Measurements from ENCODE around the gene NAB1.
"Not testable (repeated sequence)": the region's sequence is repeated elsewhere in the genome, so short reads cannot be mapped to it uniquely, and the experiment has no call there.

Gene NAB1, protein sequence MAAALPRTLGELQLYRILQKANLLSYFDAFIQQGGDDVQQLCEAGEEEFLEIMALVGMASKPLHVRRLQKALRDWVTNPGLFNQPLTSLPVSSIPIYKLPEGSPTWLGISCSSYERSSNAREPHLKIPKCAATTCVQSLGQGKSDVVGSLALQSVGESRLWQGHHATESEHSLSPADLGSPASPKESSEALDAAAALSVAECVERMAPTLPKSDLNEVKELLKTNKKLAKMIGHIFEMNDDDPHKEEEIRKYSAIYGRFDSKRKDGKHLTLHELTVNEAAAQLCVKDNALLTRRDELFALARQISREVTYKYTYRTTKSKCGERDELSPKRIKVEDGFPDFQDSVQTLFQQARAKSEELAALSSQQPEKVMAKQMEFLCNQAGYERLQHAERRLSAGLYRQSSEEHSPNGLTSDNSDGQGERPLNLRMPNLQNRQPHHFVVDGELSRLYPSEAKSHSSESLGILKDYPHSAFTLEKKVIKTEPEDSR

DNA sequence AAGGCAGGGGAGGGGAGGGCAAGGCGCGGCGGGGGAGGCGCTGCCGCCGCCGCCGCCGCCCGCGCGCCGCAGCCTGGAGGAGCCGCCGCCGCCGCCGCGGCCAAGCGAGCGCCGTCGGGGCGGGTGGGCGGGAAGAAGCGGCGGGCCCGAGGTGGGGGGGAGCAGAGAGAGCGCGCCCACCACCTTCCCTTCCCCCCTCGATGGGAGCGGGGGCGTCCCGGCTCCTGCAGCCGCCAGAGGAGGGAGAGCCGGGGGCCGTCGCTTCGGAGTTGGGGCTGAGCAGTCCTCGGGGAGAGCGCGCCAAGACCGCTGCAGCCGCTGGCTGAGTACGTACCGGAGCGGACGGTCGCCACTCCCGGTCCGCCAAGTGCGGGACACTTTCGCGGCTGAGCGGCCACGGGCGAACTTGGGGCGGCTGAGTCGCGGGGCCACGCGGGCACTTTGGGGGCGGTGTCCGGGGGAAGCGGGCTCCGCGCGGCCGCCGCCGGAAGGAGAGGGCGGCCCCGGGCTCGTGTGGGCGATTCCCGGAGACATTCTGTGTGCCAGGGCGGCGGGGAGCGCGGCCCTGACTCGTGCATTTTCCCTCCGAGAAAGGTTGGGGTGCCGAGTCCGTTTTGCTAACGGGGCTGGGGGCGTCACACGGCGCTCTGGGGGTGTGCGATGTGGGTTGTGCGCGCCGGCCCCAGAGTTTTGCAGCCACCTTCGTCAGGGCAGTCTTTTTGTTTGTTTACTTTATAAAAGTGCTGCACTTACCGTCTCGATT is at the start of gene NAB1:
Gene NAB1, plus strand, starts transcription at position 49 of the 763 bp plus-strand sequence. CDS start 10,094 bp downstream, outside the sequence.
- DNase-seq (ENCODE audit: low spot score), result peak; percentile 53

DNA sequence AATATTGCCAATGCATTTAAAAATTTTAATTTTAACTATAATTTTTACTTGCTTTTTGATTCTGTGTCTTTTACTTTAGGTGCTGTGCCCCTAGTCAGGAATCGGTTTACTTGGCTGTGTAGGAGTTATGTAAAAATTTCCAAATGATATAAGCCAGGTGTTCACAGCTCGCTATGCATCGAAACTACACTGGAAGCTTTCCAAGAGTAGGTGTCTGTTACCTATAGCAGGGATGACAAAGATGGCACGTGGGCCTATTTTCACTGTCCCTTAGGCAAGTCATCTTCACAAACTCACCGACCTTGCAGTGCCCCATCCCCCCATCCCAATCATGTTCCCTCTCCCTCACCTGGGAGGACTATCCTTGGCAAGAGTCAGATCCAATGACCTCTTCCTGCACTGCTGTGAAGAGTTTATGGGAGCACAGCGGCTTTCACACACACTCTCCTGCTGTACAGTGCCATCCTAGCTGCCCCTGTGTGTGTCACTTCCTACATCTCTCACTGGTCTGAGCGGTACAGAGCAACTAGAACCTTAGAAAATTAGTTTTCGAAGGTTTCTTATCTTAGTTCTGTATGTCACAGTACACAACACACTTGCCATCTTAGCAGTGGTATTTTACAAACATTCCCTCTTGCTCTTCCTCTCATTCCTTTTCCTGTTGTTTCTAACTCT is 49.2 kb upstream of the NAB1 start:
- DNase-seq (ENCODE audit: low spot score), result peak; percentile 53

DNA sequence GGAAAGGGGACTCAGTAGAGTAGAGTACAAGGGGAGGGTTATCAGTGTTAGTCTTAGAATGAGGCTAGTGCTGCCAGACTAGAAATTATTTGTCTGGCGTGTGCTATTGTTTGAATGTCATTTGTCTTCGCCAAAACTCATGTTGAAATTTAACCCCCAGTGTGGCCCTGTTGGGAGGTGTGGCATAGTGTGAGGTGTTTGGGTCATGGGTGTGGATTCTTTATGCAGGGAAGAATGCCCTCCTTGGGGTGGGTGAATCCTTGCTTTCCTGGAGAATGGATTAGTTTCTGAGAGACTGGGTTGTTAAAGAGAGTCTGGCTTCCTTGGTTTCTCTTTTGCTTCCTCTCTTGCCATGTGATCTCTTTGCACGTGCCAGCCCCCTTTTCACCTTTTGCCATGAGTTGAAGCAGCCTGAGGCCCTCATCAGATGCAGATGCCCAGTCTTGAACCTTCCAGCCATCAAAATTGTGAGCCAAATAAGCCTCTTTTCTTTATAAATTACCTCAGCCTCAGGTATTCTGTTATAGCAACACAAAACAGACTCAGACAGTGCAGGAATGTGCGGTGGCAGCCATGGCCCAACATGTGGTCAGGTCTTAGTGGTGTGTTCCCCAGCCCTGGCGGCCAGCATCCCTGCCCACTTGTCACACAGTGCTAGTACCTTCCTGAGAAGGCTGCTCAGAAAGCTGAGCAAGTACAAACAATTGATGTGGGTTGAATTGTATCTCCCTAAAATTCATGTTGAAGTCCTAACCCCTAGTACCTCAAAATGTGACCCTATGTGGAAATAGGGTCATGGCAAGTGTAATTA is 48.4 kb upstream of the NAB1 start:
- DNase-seq (ENCODE audit: low spot score), result no peak

DNA sequence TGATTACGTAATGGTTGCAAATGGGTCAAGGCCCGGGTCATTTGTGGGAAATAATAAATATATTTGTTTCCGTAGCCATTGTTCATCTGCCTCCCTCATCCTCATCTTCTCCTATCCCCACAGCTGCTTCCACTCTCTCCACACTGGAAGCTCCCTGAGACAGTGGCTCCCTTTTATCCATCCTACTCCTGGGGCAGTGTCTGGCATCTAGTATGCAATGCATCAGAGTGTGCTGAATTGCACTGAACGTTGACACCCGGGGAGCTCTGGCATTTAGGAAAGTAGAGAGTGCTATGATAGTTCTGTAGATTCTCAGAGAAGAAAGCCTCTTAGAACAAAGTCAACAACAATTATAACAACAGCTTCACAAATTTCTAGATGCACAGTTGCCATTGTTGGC is 45.5 kb upstream of the NAB1 start:
- peak; percentile 57 for DNase-seq (ENCODE audit: low spot score)

DNA sequence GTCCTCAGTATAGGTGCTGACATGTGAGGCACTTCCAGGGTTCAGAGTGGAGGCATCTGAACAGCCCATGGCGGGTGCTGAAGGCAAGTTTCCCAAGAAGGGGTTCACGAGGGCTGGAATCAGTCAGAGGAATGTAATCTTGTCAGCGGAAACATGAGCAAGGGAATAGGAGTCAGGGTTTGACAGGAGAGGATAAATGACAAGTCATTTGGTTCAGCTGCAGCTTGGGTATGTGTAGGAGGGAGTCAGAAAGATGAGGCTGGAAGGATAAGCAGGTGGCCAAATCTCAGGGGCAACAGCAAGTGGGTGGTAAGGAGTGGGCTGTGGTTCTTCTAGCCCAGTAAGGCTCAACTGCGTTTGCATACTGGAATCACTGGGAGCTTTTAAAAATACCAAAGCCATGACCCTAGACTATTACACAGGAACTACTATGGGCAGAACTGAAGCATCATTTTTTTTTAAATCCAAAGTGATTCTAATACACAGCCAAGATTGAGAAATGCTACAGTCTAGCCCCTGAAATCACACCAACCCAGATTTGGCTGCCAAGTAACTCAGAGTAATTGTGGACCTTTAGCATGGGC is 41.8 kb upstream of the NAB1 start:
- peak; percentile 100 for DNase-seq (ENCODE audit: low spot score)

DNA sequence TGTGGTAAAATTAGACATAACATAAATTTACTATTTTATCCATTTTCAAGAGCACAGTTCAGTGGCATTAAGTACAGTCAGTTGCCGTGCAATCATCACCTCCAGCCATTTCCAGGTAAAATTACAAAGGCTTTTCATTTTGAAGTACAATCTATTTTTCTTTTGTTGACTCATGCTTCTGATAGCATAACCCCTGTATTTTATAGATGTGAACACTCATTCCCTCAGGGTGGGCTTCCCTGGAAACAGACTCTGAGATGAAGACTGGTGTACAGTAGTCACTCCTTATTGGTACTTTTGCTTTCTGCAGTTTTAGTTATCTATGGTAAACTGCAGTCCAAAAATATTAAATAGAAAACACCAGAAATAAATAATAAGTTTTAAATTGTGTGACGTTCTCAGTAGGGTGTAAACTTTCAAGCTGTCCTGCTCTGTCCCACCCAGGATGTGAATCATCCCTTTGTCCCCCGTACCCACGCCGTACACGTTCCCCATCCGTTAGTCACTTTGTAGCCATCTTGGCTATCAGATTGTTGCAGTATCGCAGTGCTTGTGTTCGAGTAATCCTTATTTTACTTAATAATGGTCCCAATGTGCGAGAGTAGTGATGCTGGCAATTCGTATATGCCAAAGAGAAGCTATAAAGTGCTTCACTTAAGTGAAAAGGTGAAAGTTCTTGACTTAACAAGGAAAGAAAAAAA is 41.1 kb upstream of the NAB1 start:
- peak; percentile 96 for DNase-seq (ENCODE audit: low spot score)

DNA sequence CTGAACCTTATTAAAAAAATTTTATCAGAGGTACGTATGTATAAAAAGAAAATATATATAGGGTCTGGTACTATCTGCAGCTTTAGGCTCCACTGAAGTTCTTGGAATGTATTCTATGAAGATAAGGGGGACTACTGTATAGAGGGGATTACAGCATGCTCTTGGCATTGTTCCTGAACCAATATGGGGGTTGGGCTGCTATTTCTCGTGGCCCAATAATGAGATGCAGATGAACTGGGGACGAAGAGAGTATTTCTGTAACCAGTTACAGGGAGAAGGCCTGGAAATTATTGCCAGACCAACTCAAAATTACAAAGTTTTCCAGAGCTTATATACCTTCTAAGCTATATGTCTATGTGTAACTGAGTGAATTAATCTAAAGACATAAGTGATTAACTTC is 40.0 kb upstream of the NAB1 start:
- DNase-seq (ENCODE audit: low spot score), result not testable (repeated sequence)

DNA sequence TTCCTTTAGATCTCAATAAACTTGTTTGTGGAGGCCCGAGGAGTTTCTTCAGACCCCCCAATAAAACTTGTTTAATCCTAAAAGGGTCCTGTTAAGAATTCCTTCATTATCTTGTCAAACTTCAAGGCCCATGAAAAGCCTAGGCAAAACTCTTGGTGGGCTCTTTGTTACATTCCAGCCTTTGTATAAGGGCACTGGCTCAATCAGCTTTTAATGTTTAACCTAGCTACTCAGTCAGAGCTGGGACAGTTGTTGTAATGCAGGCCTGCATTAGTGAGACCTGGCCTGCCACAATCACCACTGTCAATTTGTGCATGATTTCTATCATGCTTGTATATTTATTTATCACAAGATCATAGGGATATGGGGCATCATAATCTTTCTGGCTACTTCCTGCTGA is 39.5 kb upstream of the NAB1 start:
- DNase-seq (ENCODE audit: low spot score), result not testable (repeated sequence)

DNA sequence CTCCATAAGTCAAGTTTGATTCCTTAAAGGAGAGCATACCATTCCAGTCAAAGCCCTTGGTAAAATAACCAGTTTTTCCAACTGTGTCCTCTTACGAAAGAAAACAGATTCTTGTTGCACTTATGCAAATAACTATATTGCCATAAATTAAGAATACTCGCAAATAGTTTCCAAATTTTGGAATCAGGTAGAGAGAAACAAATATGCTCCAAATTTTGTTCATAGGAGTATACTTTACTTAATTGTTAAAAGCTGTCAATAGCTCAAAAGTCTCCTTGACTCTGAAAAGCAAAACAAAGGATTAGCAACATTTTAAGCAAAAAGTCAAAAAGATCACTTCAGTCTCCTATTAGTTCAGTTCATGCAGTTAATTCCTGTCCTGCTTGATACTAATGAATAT is 38.4 kb upstream of the NAB1 start:
- DNase-seq (ENCODE audit: low spot score), result not testable (repeated sequence)

DNA sequence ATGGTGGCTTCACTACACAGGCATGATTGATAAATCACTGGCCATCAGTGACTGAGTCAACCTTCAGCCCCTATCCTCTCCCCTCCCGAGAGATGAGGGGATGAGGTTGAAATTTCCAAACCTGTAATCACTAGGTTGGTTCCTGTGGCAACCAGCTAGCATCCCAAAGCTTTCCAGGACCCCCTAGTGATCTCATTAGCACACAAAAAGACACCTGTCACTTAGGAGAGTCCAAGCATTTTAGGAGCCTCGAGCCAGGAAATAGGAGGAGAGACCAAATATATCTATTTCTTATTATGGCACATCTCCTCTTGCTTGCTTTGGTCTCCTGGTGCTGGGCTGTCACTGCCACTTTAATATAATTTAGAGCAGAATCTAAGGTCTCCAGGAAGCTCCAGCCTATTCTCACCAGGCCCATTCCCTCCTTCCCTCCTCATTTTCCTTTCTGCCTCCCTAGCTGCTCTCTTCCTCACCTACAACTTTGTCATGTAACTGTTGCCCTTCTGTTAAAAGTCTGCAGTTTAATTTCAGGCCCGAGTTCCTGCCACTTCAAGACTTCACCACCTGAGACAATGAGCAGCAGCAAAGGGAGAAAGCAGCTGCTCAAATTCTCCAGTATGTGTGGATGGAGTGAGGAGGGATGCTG is 33.2 kb upstream of the NAB1 start:
- no peak for DNase-seq (ENCODE audit: low spot score)

DNA sequence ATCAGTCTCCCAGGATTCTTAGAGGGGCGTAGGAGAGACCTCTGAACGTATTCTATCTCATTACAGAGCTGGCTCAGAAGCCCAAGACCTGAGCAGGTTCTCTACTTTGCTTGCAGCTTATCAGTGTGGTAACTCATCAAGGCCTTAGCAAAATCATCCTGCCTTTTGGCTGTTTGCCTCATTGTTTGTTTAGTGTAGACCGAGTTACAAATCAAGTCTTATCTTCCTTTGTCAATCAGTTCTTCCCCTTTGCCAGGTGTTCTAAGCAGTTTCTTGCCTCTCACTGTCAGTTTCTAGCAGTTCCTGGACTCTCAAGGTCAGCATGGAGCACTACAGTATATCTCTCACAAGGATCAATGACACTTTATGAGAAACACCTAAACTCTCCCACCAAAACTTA is 30.9 kb upstream of the NAB1 start:
- no peak for DNase-seq (ENCODE audit: low spot score)

DNA sequence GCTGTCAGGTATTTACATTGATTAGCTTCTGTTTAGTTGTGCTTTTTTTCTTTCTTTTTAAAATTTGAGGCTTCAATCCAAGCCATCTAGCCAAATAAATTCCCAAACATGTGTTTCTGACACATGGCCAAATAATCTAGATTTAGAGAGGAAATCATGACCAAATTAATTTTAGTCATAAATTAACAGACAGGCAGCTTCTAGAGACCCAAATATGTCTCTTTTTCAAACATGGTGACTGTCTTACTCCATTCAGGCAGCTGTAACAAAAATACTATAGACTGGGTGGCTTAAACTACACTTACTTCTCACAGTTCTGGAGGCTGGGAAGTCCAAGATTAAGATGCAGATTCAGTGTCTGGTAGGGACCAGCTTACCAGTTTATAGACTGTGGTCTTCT is 23.2 kb upstream of the NAB1 start:
- DNase-seq (ENCODE audit: low spot score), result no peak

DNA sequence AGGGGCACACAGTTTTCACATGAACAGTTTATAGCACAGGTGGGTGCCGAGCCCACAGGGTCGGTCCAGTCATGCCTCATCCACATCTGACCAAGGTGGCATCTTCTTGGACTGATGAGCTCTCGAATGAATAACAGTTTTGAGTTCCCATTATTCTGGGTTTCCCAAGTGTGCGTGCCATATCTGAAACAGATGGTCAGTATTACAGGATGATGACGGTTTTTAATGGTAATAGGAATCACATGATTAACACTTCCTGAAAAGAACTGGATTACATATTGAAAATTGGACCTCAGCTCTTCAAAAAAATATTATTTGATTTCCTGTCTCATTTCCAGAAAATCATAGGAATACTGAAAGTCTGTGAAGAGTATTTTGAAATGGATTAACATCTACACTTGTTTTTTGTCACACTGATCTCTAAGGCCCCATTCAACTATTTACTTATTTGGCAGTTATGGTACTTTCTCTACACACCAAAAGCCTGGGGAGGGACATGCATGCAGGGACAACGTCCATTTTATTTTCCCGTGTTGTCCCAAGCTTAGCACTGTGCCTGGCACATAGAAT is 22.2 kb upstream of the NAB1 start:
- no peak for DNase-seq (ENCODE audit: low spot score)

DNA sequence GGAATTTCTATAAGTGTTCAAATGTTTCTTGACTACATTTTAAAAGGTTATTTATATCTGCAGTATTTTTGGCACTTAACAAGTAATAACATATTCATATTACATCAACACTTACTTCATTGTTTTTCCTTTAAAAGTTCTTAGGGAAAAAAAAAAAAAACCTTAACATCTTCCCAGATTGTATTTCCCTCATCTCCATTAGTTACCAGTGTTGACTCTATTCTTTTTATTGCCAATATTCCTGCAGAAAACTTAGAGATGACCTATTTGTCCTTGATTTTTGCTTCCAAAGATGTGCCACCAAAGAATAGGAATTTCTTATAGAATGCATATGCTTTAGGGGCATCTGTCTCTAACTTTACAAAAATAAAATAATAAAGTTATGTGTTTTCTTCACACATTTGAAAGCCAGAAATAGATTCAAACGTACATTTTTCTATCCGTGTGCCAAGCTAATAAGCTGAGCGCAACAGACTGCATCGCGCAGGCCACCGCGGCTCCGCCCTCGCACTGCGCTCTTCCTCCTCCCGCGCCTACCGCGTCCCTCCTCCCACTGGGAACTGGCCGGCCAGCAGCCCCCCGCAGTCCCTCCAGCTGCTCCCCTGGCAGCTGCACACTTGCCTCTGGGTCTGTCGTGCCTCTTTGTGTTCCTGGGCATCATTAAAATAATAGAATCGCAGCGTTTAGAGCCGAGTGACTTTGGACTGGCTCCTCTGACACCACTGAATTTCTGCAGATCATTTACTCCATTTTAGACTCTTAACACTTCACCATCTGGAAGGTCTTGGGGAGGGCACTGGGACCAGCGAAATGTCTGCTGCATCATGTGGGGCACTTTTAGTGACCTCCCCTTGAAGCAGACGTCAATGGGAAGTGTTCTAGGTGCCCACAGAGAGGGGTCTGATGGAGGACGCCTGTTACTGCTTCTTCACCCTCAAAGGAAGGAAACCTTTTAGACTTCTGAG is 21.2 kb upstream of the NAB1 start:
- no peak for DNase-seq (ENCODE audit: low spot score)

DNA sequence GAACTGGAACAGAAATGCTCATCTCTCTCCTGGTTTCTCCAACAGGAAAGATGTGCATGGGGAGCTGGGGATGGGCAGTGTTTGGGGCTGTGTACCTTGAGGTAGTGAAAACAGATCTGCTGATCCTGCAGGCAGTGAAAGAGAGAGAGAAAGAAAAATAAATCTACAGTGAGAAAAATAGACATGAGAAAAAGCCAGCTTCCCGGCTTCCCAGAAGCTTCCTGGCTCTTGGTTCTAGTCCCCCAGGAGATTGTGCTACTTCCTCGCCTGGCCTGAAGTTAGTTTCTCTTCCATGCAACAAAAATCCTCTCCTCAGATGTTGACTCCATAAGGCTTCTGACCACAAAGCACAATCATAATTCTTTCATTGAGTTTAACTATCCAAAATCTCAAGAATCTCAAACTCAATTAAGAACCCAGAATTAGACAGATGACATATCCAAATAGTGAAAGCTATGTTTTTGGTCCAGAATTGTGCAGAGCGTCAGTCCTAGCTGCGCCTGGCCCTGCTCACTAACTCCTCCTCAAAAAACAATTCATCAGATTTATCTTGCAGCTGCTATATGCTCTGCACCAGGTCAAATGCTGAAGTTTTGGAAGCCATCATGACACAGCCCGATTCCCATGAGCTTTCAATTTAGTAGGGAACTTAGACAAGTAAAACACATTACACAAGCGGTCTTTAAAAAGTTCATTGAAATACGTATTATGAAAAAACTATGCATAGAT is 20.1 kb upstream of the NAB1 start:
- DNase-seq (ENCODE audit: low spot score), result no peak

DNA sequence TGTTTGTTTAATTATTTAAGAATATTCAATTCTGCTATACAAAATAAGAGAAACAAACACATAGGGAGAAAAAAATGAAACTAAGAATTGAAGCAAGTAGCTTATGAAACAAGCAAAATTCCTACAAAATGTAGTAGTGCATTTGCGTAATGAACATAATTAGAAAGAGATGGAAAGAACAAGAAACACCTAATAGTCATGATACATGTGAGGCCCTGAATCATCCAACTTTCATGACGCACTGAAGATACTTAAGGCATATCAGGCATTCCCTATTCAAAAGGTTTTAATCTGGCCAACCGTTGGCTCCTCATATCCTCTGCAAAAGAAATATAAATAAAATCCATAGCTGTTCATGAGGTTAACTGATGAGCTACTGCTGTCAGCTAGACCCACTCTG is 14.5 kb upstream of the NAB1 start:
- no peak for DNase-seq (ENCODE audit: low spot score)

DNA sequence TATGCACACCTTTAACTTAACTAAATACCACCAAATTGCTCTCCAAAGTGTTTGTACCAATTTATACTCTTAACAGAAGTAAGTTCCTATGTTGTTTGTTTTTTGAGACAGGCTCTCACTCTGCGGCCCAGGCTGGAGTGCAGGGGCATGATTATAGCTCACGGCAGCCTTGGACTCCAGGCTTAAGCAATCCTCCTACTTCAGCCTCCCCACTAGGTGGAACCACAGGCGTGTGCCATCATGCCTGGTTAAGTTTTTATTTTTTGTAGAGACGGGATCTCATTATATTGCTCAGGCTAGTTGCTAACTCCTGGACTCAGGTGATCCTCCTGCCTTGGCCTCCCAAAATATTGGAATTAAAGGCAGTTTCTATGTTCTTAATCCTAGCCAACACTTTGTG is 13.1 kb upstream of the NAB1 start:
- no peak for DNase-seq (ENCODE audit: low spot score)

DNA sequence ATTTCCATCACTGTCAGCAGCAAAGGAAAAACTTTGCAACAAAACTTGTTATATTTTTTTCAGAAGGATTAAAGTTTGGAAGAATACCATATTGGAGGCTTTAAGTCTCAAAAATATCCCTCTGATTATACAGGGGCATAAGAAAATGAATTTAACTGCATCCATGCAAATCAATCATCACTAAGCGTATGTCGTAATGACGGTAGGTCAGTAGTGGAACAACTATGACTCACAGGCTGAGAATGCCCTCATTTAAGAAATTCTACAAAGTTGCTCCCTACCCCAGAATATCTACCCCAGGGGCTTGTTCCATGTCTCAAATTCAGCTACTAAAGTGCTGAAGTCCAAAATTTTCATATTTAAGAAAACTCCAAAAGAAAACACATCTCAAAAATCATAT is 12.5 kb upstream of the NAB1 start:
- peak; percentile 55 for DNase-seq (ENCODE audit: low spot score)
